Stimulated activated CD8-positive, alpha-beta memory T cell treated with anti-CD3 and anti-CD28 coated beads, Interleukin-4, amount 100 ng/mL, for 4 hours (primary cell): ENCODE results near the gene CARMIL3.
"Not testable (repeated sequence)": the region's sequence is repeated elsewhere in the genome, so short reads cannot be mapped to it uniquely, and the experiment has no call there.

Experiments used
- DNase-seq, 2 donors: peaks; one replicate each; pipeline ENCODE4 v3.0.0-alpha.2; 2020; ENCODE audit warnings: low read depth in 2 of 2, low spot score in 1 of 2

The CARMIL3 gene

GRCh38 chr14:24094841-24095270 is 43.0 kb downstream of the CARMIL3 start:
- DNase-seq: no peak

- DNase-seq: peak in 1 of 2 donors; percentile 39
These were observed 43.7 kb downstream of the CARMIL3 start for GRCh38 chr14:24095271-24096068.

DNA sequence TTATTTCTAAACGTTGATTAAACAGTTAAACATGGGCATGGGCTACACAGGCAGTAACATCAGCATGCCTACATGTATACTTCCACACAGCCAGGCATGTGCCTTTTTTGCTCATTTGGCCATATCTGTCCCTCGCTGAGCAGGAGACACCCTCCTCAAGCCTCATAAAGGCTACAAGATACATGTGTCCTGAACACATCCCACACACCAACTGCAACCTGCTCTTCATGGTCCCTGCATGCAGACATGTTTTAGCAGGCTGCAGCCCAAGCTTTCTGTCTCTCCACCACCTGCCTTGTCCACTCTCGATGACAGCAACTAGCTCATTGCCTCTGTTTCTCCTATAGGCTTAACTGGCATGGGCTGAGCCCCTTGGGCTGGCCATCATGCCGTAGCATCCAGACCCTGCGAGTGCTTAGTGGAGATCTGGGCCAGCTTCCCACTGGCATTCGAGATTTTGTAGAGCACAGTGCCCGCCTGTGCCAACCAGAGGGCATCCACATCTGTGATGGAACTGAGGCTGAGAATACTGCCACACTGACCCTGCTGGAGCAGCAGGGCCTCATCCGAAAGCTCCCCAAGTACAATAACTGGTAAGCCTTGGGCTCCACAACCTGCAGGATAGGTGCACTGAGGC is 44.9 kb downstream of the CARMIL3 start:
- DNase-seq: no peak

- DNase-seq: no peak
These were observed 46.6 kb downstream of the CARMIL3 start for GRCh38 chr14:24098229-24098926.

GRCh38 chr14:24098927-24099813 is 47.4 kb downstream of the CARMIL3 start:
- no peak for DNase-seq

GRCh38 chr14:24100197-24100981 is 48.6 kb downstream of the CARMIL3 start:
- DNase-seq: no peak

- no peak for DNase-seq
These were observed 49.2 kb downstream of the CARMIL3 start for GRCh38 chr14:24100982-24101494.

- DNase-seq: no peak
These were observed 50.7 kb downstream of the CARMIL3 start for GRCh38 chr14:24102357-24103048.

DNA sequence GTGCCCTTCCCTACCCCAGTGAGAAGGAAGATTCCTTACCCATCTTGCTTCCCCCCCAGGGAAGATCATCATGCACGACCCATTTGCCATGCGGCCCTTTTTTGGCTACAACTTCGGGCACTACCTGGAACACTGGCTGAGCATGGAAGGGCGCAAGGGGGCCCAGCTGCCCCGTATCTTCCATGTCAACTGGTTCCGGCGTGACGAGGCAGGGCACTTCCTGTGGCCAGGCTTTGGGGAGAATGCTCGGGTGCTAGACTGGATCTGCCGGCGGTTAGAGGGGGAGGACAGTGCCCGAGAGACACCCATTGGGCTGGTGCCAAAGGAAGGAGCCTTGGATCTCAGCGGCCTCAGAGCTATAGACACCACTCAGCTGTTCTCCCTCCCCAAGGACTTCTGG is 51.6 kb downstream of the CARMIL3 start:
- DNase-seq: no peak

- not testable (repeated sequence) for DNase-seq
These were observed 53.9 kb downstream of the CARMIL3 start for GRCh38 chr14:24105609-24106239.

GRCh38 chr14:24106672-24107271 is 55.0 kb downstream of the CARMIL3 start:
- DNase-seq: no peak

GRCh38 chr14:24108336-24108874 is 56.6 kb downstream of the CARMIL3 start:
- DNase-seq: no peak

- DNase-seq: no peak
These were observed 58.3 kb downstream of the CARMIL3 start for GRCh38 chr14:24110060-24110459.

GRCh38 chr14:24110523-24110922 is 58.7 kb downstream of the CARMIL3 start:
- DNase-seq: no peak

GRCh38 chr14:24113379-24113800 is 61.6 kb downstream of the CARMIL3 start:
- no peak for DNase-seq

DNA sequence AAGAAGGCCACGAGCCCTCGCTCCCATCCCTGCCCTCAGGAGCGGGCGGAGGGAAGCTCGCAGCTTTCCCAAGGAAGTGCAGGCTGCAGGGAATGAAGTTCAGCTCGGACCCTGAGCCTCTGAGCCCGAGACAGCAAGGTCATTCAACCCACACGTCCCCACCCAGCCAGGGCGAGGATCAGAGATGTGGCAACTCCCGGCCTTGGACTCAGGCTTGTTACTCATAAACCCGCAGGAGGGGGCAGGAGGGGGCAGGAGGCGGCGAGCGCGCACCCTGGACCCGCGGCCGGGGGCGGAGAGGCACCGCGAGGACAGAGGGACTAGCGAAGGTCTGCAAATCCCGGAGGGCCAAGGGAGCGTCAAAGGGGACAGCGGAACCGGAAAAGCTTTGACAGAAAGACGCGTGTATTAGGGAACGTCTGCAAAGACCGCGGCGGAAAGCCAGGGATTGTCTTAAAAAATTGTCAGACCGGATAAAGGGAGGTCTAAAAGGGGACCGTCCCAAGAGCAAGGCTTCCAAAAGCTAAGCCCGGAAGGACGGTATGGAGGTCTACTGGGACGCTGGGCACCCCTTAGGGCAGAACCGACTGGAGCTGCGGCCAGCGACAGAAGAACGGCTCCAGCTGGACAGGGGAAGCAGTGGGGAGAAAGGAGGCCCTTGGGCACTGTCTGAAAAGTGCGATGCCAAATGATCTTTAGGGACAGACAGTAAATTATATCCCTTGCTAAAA is 62.2 kb downstream of the CARMIL3 start:
- DNase-seq: peak; percentile 46 to 59
